HepG2 (cell line): ENCODE data around the gene SDHAF1. TPM values are rescaled to one million over a fixed set of nuclear protein-coding genes. Genes with fewer than 3 reads are reported as not detected.

Source experiments
- polyA plus RNA-seq, 8 experiments: library from polyadenylated mRNA; depleted of rRNA in 3 of 8; stranded (reverse) in 7 of 8; unstranded in 1 of 8; fragments of >200 nt; fragmentation: Illumina TruSeq in 4 of 8; extraction: Trizol in 4 of 8; gene quantifications; 2 replicates each; pipeline versions ENCODE4 v1.2.1 to v1.2.3, GENCODE V29; 2011 to 2016; ENCODE audit warnings: low read depth in 4 of 8, missing spikeins in 1 of 8, mixed read lengths in 1 of 8; ENCODE audit not compliant: insufficient read depth in 1 of 8
- small RNA-seq, 3 experiments: library from RNA; depleted of rRNA; stranded (forward); fragments of <200 nt; gene quantifications; one replicate each; pipeline ENCODE3, GENCODE V24; 2012; ENCODE audit warnings: low read depth in 2 of 3, low replicate concordance in 1 of 3; ENCODE audit not compliant: insufficient read length in 3 of 3, insufficient read depth in 2 of 3
- total RNA-seq, 5 experiments: library from RNA; depleted of rRNA; stranded (reverse); fragments of >200 nt; fragmentation: Illumina TruSeq; extraction: Trizol; gene quantifications; 2 replicates each; pipeline ENCODE4 v1.2.3, GENCODE V29; 2016; ENCODE audit warnings: low read depth in 1 of 5

SDHAF1 gene
- total and polyA plus RNA-seq, 2 of the 13 experiments (the other 11 are each of a cell fraction or from before 2014, with no cell fraction given): 17.8 to 22.8 TPM

Small RNA genes within 50 kb of the gene (small RNA-seq; reads per million reads assigned to genes)
- gene AF038458.1: 0 reads per million in 3 experiments

Other genes starting within 250 kb of the SDHAF1 start
- 4.7 and 7.9 TPM in 2 replicates for gene U2AF1L4, start 249.8 kb upstream of the SDHAF1 start, total RNA-seq (2016; rRNA removed; fragmentation: Illumina TruSeq; extraction: Trizol)
- gene U2AF1L4, start 249.8 kb upstream of the SDHAF1 start, polyA plus RNA-seq (2011; rRNA removed): 14.2 and 15.4 TPM in 2 replicates
- 20.0 and 34.2 TPM in 2 replicates for gene PSENEN, start 249.5 kb upstream of the SDHAF1 start, total RNA-seq (2016; rRNA removed; fragmentation: Illumina TruSeq; extraction: Trizol)
- 16.9 and 22.6 TPM in 2 replicates for gene PSENEN, start 249.5 kb upstream of the SDHAF1 start, polyA plus RNA-seq (2011; rRNA removed)
- gene LIN37, start 246.6 kb upstream of the SDHAF1 start, total RNA-seq (2016; rRNA removed; fragmentation: Illumina TruSeq; extraction: Trizol): 3.5 and 6.3 TPM in 2 replicates
- gene LIN37, start 246.6 kb upstream of the SDHAF1 start, polyA plus RNA-seq (2011; rRNA removed): 8.7 and 8.9 TPM in 2 replicates
- gene HSPB6, start 238.2 kb upstream of the SDHAF1 start, total RNA-seq (2016; rRNA removed; fragmentation: Illumina TruSeq; extraction: Trizol): not detected in 2 replicates
- 0.08 and 0.18 TPM in 2 replicates for gene HSPB6, start 238.2 kb upstream of the SDHAF1 start, polyA plus RNA-seq (2011; rRNA removed)
- 4.5 and 5.7 TPM in 2 replicates for gene PROSER3, start 237.0 kb upstream of the SDHAF1 start, total RNA-seq (2016; rRNA removed; fragmentation: Illumina TruSeq; extraction: Trizol)
- gene PROSER3, start 237.0 kb upstream of the SDHAF1 start, polyA plus RNA-seq (2011; rRNA removed): 5.1 and 6.2 TPM in 2 replicates
- gene ARHGAP33, start 219.6 kb upstream of the SDHAF1 start, total RNA-seq (2016; rRNA removed; fragmentation: Illumina TruSeq; extraction: Trizol): 0.83 and 1.3 TPM in 2 replicates
- 2.7 and 4.1 TPM in 2 replicates for gene ARHGAP33, start 219.6 kb upstream of the SDHAF1 start, polyA plus RNA-seq (2011; rRNA removed)
- 42.0 and 86.7 TPM in 2 replicates for gene PRODH2, start 182.3 kb upstream of the SDHAF1 start, total RNA-seq (2016; rRNA removed; fragmentation: Illumina TruSeq; extraction: Trizol)
- gene PRODH2, start 182.3 kb upstream of the SDHAF1 start, polyA plus RNA-seq (2011; rRNA removed): 118 and 171 TPM in 2 replicates
- not detected in 2 replicates for gene NPHS1, start 142.7 kb upstream of the SDHAF1 start, total RNA-seq (2016; rRNA removed; fragmentation: Illumina TruSeq; extraction: Trizol)
- 0.01 TPM in 1 of 2 replicates, not detected in the other for gene NPHS1, start 142.7 kb upstream of the SDHAF1 start, polyA plus RNA-seq (2011; rRNA removed)
- gene KIRREL2, start 138.3 kb upstream of the SDHAF1 start, total RNA-seq (2016; rRNA removed; fragmentation: Illumina TruSeq; extraction: Trizol): 2.2 and 2.4 TPM in 2 replicates
- gene KIRREL2, start 138.3 kb upstream of the SDHAF1 start, polyA plus RNA-seq (2011; rRNA removed): 0.17 and 0.18 TPM in 2 replicates
- 2.3 and 2.9 TPM in 2 replicates for gene APLP1, start 126.6 kb upstream of the SDHAF1 start, total RNA-seq (2016; rRNA removed; fragmentation: Illumina TruSeq; extraction: Trizol)
- 2.0 and 3.1 TPM in 2 replicates for gene APLP1, start 126.6 kb upstream of the SDHAF1 start, polyA plus RNA-seq (2011; rRNA removed)
- 0.38 and 2.1 TPM in 2 replicates for gene NFKBID, start 94.6 kb upstream of the SDHAF1 start, total RNA-seq (2016; rRNA removed; fragmentation: Illumina TruSeq; extraction: Trizol)
- 1.6 and 2.3 TPM in 2 replicates for gene NFKBID, start 94.6 kb upstream of the SDHAF1 start, polyA plus RNA-seq (2011; rRNA removed)
- 0.24 TPM in 1 of 2 replicates, not detected in the other for gene HCST, start 92.7 kb upstream of the SDHAF1 start, total RNA-seq (2016; rRNA removed; fragmentation: Illumina TruSeq; extraction: Trizol)
- gene HCST, start 92.7 kb upstream of the SDHAF1 start, polyA plus RNA-seq (2011; rRNA removed): 1.2 and 2.3 TPM in 2 replicates
- gene TYROBP, start 86.9 kb upstream of the SDHAF1 start, total RNA-seq (2016; rRNA removed; fragmentation: Illumina TruSeq; extraction: Trizol): not detected in 2 replicates
- gene TYROBP, start 86.9 kb upstream of the SDHAF1 start, polyA plus RNA-seq (2011; rRNA removed): 0.20 TPM in 1 of 2 replicates, not detected in the other
- gene LRFN3, start 58.8 kb upstream of the SDHAF1 start, total RNA-seq (2016; rRNA removed; fragmentation: Illumina TruSeq; extraction: Trizol): 1.1 and 1.6 TPM in 2 replicates
- 0.74 and 0.91 TPM in 2 replicates for gene LRFN3, start 58.8 kb upstream of the SDHAF1 start, polyA plus RNA-seq (2011; rRNA removed)
- 20.7 and 23.0 TPM in 2 replicates for gene SYNE4, start 13.6 kb downstream of the SDHAF1 start, total RNA-seq (2016; rRNA removed; fragmentation: Illumina TruSeq; extraction: Trizol)
- gene SYNE4, start 13.6 kb downstream of the SDHAF1 start, polyA plus RNA-seq (2011; rRNA removed): 13.7 and 19.9 TPM in 2 replicates
- gene ALKBH6, start 19.0 kb downstream of the SDHAF1 start, total RNA-seq (2016; rRNA removed; fragmentation: Illumina TruSeq; extraction: Trizol): 6.9 and 13.7 TPM in 2 replicates
- gene ALKBH6, start 19.0 kb downstream of the SDHAF1 start, polyA plus RNA-seq (2011; rRNA removed): 18.1 and 20.9 TPM in 2 replicates
- gene CLIP3, start 37.7 kb downstream of the SDHAF1 start, total RNA-seq (2016; rRNA removed; fragmentation: Illumina TruSeq; extraction: Trizol): 0.15 TPM in 1 of 2 replicates, not detected in the other
- gene CLIP3, start 37.7 kb downstream of the SDHAF1 start, polyA plus RNA-seq (2011; rRNA removed): 1.1 and 1.2 TPM in 2 replicates
- 1.4 and 1.7 TPM in 2 replicates for gene THAP8, start 59.1 kb downstream of the SDHAF1 start, total RNA-seq (2016; rRNA removed; fragmentation: Illumina TruSeq; extraction: Trizol)
- 3.7 and 4.0 TPM in 2 replicates for gene THAP8, start 59.1 kb downstream of the SDHAF1 start, polyA plus RNA-seq (2011; rRNA removed)
- gene WDR62, start 59.7 kb downstream of the SDHAF1 start, total RNA-seq (2016; rRNA removed; fragmentation: Illumina TruSeq; extraction: Trizol): 8.8 and 12.5 TPM in 2 replicates
- 5.4 and 5.8 TPM in 2 replicates for gene WDR62, start 59.7 kb downstream of the SDHAF1 start, polyA plus RNA-seq (2011; rRNA removed)
- gene OVOL3, start 116.0 kb downstream of the SDHAF1 start, total RNA-seq (2016; rRNA removed; fragmentation: Illumina TruSeq; extraction: Trizol): not detected in 2 replicates
- gene OVOL3, start 116.0 kb downstream of the SDHAF1 start, polyA plus RNA-seq (2011; rRNA removed): not detected in 2 replicates
- 101 and 104 TPM in 2 replicates for gene POLR2I, start 119.7 kb downstream of the SDHAF1 start, total RNA-seq (2016; rRNA removed; fragmentation: Illumina TruSeq; extraction: Trizol)
- gene POLR2I, start 119.7 kb downstream of the SDHAF1 start, polyA plus RNA-seq (2011; rRNA removed): 40.5 and 41.1 TPM in 2 replicates
- 271 and 302 TPM in 2 replicates for gene TBCB, start 120.3 kb downstream of the SDHAF1 start, total RNA-seq (2016; rRNA removed; fragmentation: Illumina TruSeq; extraction: Trizol)
- gene TBCB, start 120.3 kb downstream of the SDHAF1 start, polyA plus RNA-seq (2011; rRNA removed): 245 and 276 TPM in 2 replicates
- 280 and 322 TPM in 2 replicates for gene CAPNS1, start 144.9 kb downstream of the SDHAF1 start, total RNA-seq (2016; rRNA removed; fragmentation: Illumina TruSeq; extraction: Trizol)
- 526 and 533 TPM in 2 replicates for gene CAPNS1, start 144.9 kb downstream of the SDHAF1 start, polyA plus RNA-seq (2011; rRNA removed)
- gene COX7A1, start 157.3 kb downstream of the SDHAF1 start, total RNA-seq (2016; rRNA removed; fragmentation: Illumina TruSeq; extraction: Trizol): not detected in 2 replicates
- gene COX7A1, start 157.3 kb downstream of the SDHAF1 start, polyA plus RNA-seq (2011; rRNA removed): not detected in 2 replicates
- gene ZNF565, start 219.5 kb downstream of the SDHAF1 start, total RNA-seq (2016; rRNA removed; fragmentation: Illumina TruSeq; extraction: Trizol): 5.2 and 6.0 TPM in 2 replicates
- gene ZNF565, start 219.5 kb downstream of the SDHAF1 start, polyA plus RNA-seq (2011; rRNA removed): 1.8 and 2.1 TPM in 2 replicates
- gene ZNF146, start 219.9 kb downstream of the SDHAF1 start, total RNA-seq (2016; rRNA removed; fragmentation: Illumina TruSeq; extraction: Trizol): 52.7 and 93.3 TPM in 2 replicates
- 26.8 and 28.4 TPM in 2 replicates for gene ZNF146, start 219.9 kb downstream of the SDHAF1 start, polyA plus RNA-seq (2011; rRNA removed)